SK-N-MC (cell line): ENCODE results near the gene CDKN2AIPNL.
"Not testable (repeated sequence)": the region's sequence is repeated elsewhere in the genome, so short reads cannot be mapped to it uniquely, and the experiment has no call there.

ENCODE experiments used
- DNase-seq: peaks from one replicate; pipeline ENCODE4 v3.0.0-alpha.2; 2011; ENCODE audit warnings: low read depth, low spot score
- H3K27ac ChIP-seq: fragments of 200-600 bp; sonication (generic); 2 replicates; pipeline ENCODE4 v1.5.1; 2016; ENCODE audit warnings: mixed run types
- H3K36me3 ChIP-seq: fragments of 200-600 bp; sonication (generic); 2 replicates; pipeline ENCODE4 v1.6.1; 2017; ENCODE audit warnings: antibody characterized with exemption, low read length, mixed read lengths; ENCODE audit not compliant: insufficient read depth
- H3K4me3 ChIP-seq: fragments of 200-600 bp; sonication (generic); 2 replicates; pipeline ENCODE4 v1.5.1; 2016
- H3K9ac ChIP-seq: fragments of 200-600 bp; sonication (generic); 2 replicates; pipeline ENCODE4 v1.8.0; 2017; ENCODE audit warnings: mixed run types, mixed read lengths; ENCODE audit not compliant: insufficient read length
- H3K9me3 ChIP-seq: fragments of 200-600 bp; sonication (generic); 2 replicates; pipeline ENCODE4 v1.6.1; 2017; ENCODE audit warnings: low read depth, mild to moderate bottlenecking, antibody characterized with exemption, low read length, moderate library complexity, mixed read lengths
- EZH2 ChIP-seq: fragments of 200-600 bp; sonication (generic); IDR thresholded peaks from one replicate; pipeline ENCODE4 v1.6.1; 2017; ENCODE audit warnings: antibody characterized with exemption
- FOXP2 ChIP-seq: optimal IDR thresholded peaks from 2 replicates; pipeline ENCODE3; 2011; ENCODE audit warnings: mild to moderate bottlenecking, moderate library complexity; ENCODE audit not compliant: insufficient read depth; ENCODE audit errors: extremely low read length, control extremely low read depth
- POLR2AphosphoS5 ChIP-seq: IDR thresholded peaks from 2 replicates; pipeline ENCODE4 v1.6.1; 2012; ENCODE audit warnings: mild to moderate bottlenecking, low read depth, low read length, borderline replicate concordance

The CDKN2AIPNL gene

DNA sequence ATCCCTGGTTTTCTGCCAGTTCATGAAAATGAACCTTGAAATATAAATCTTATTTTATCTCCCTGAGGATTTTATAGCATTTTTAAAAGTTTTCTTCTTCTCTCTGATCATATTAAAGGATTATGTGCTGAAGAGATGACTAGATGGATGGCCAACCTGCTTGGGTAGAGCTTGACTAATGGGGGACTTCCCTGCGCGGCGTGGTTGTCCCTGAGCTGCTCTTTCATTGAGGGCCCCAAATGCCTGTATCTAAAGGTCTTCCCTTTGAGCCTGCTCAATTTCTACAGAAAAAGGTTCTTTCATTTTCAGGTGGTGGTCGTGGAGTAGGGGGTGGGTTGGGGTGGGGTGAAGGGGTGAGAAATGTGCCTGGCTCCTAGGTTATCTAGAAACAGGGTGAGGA lies 20.5 kb upstream of the CDKN2AIPNL start:
- H3K9ac ChIP-seq, result no peak overlapping the region
- H3K27ac ChIP-seq, result no peak overlapping the region
- no peak overlapping the region for H3K4me3 ChIP-seq
- no peak for DNase-seq
- TF ChIP-seq FOXP2 (no peak), EZH2 (no peak), POLR2AphosphoS5 (no peak)
- no peaks in the 10 kb centered on the region for H3K36me3 ChIP-seq
- H3K9me3 ChIP-seq, result no peaks in the 10 kb centered on the region

DNA sequence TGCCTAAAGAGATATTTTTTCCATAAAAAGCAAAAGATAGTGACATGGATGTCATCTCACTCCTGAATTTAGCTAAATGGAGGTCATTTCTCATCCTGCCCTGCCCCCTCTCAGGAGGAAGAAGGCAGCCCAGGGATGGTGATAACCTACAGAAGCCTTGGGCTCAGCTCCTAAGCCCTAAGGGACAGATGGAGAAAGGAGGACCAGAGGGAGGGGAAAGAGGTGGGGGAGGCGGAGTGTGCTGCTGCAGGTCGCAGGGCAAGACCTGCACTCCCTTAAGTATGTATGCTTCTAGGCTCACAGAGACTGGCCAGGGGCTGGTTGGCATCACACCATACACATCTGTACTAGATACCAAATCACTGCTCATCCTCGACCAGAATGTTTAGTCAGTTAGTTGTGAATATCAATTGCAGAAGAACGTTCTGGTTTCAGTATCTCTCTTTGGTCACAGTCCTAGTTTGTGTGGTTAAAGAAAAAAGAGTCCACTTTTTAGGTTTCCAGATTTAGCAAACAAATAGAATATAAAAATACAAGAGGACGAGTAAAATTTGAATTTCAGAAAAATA lies 18.4 kb upstream of the CDKN2AIPNL start:
- H3K36me3 ChIP-seq, result no peaks in the 10 kb centered on the region
- no peak overlapping the region for H3K4me3 ChIP-seq
- DNase-seq, result no peak
- H3K27ac ChIP-seq, result no peak overlapping the region
- no peak for TF ChIP-seq FOXP2
- H3K9ac ChIP-seq, result no peak overlapping the region
- H3K9me3 ChIP-seq, result no peaks in the 10 kb centered on the region

DNA sequence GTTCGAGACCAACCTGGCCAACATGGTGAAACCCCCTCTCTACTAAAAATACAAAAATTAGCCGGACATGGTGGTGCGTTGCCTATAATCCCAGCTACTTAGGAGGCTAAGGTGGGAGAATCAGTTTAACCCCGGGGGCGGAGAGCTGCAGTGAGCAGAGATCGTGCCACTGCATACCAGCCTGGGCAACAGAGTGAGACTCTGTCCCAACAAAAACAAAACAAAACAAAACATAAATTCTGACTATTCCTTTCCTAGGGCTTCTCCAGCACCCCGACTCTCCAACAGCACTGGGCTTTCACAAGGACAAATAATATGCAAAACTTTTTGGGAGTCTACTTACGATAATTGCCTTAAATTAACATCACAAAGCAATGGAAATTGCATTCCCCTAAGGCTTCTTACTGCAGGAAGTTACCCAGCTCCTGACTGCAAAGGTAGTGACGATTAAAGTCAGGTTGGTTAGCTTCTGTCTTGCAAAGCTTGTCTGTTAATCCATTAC lies 15.9 kb upstream of the CDKN2AIPNL start:
- Histone ChIP-seq H3K4me3 (peak overlapping the region; percentile 42), H3K9ac (no peak overlapping the region), H3K9me3 (no peaks in the 10 kb centered on the region), H3K27ac (peak overlapping the region; percentile 14; the same call in 1 of the 2 replicates), H3K36me3 (no peaks in the 10 kb centered on the region)
- no peak for TF ChIP-seq FOXP2
- TF ChIP-seq EZH2, result no peak
- TF ChIP-seq POLR2AphosphoS5, result no peak
- DNase-seq, result peak; percentile 32

DNA sequence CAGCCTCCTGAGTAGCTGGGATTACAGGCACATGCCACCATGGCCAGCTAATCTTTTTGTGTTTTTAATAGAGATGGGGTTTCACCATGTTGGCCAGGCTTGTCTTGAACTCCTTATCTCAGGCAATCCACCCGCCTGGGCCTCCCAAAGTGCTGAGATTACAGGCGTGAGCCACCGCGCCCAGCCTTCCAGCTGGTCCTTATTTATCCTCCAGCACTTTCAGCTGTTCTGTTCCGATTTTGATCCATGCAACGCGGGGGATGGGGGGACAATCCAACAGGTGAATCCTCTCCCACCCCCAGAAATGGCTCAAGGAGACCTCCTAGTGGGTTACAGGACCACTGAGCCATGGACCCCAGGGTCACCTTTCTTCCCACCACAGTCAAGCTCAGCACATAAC lies 14.7 kb upstream of the CDKN2AIPNL start:
- no peak for TF ChIP-seq EZH2
- TF ChIP-seq FOXP2, result no peak
- TF ChIP-seq POLR2AphosphoS5, result no peak
- DNase-seq, result no peak
- H3K36me3 ChIP-seq, result no peaks in the 10 kb centered on the region
- no peak overlapping the region for H3K4me3 ChIP-seq
- no peak overlapping the region for H3K9ac ChIP-seq
- H3K27ac ChIP-seq, result no peak overlapping the region
- no peaks in the 10 kb centered on the region for H3K9me3 ChIP-seq

DNA sequence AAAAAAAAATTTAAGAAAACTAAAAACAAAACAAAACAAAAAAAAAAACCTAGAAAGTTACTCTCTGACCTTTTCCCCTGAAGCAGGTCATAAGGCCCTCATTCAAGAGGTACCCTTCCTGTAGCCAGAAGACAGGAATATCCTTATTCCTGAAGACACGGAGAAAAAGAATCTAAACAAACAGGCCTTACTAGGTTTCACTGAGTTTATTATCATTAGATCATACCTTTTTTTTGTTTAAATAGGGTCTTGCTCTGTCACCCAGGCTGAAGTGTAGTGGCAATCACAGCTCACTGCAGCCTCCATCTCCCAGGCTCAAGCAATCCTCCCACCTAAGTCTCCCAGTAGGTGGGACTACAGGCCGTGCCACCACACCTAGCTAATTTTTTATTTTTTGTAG lies 11.7 kb upstream of the CDKN2AIPNL start:
- no peak for DNase-seq
- Histone ChIP-seq H3K9ac (no peak overlapping the region), H3K9me3 (no peaks in the 10 kb centered on the region), H3K4me3 (no peak overlapping the region), H3K36me3 (no peaks in the 10 kb centered on the region), H3K27ac (no peak overlapping the region)
- no peak for TF ChIP-seq POLR2AphosphoS5
- TF ChIP-seq FOXP2, result no peak
- TF ChIP-seq EZH2, result no peak

DNA sequence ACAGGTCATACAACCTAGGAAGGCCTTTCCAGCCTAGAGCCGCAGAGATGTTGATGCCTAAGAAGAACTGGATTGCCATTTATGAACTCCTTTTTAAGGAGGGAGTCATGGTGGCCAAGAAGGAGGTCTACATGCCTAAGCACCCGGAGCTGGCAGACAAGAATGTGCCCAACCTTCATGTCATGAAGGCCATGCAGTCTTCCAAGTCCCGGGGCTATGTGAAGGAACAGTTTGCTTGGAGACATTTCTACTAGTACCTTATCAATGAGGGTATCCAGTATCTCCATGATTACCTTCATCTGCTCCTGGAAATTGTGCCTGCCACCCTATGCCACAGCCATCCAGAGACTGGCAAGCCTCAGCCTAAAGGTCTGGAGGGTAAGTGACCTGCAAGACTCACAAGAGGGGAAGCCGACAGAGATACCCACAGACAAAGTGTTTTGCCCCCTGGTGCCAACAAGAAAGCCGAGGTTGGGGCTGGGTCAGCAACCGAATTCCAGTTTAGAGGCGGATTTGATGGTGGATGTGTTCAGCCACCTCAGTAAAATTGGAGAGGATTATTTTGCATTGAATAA lies 11.2 kb upstream of the CDKN2AIPNL start:
- H3K9me3 ChIP-seq, result no peaks in the 10 kb centered on the region
- TF ChIP-seq EZH2 (no peak), POLR2AphosphoS5 (no peak)
- H3K9ac ChIP-seq, result no peak overlapping the region
- H3K4me3 ChIP-seq, result no peak overlapping the region
- no peak overlapping the region for H3K27ac ChIP-seq
- DNase-seq, result no peak
- H3K36me3 ChIP-seq, result no peaks in the 10 kb centered on the region

DNA sequence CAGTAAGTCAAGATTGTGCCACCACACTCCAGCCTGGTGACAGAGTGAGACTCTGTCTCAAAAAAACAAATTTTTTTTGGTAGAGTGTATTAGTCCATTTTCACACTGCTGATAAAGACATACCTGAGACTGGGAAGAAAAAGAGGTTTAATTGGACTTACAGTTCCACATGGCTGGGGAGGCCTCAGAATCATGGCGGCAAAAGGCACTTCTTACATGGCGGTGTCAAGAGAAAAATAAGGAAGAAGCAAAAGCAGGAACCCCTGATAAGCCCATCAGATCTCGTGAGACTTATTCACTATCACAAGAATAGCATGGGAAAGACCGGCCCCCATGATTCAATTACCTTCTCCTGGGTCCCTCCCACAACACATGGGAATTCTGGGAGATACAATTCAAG lies 9.4 kb upstream of the CDKN2AIPNL start:
- not testable (repeated sequence) for H3K9me3 ChIP-seq, DNase-seq, H3K9ac ChIP-seq, H3K36me3 ChIP-seq, H3K4me3 ChIP-seq, H3K27ac ChIP-seq

DNA sequence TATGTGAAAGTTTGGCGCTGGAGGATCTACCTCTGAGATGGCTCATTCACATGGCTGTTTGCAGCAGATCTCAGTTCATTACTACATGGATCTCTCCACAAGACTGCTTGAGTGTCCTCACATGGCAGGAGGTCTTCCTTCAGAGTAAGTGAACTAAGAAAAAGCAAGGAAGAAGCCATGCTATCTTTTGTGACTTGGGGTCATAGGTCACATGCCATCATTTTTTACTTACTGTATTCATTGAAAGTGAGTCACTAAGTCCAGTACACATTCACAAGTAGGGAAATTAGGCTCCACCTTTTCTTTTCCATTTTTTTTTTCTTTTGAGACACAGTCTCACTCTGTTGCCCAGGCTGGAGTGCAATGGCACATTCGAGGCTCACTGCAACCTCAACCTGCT lies 8.7 kb upstream of the CDKN2AIPNL start:
- TF ChIP-seq POLR2AphosphoS5 (no peak), FOXP2 (no peak), EZH2 (no peak)
- H3K36me3 ChIP-seq, result no peaks in the 10 kb centered on the region

DNA sequence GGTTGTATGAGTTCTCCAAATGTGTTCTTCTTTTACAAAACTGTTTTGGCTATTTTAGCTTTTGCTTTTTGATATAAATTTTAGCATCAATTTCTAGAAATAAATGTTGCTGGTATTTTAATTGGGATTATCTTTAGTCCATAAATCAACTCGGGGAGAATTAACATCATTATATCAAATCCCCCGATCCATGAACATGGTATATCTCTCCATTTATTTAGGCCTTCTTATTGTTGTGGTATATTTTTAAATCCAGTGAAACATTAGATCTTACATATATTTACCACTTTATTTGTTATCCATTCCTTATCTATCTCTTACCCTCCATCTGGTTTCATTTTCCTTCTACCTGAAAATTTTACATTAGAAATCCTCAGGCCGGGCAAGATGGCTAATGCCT lies 7.3 kb upstream of the CDKN2AIPNL start:
- H3K4me3 ChIP-seq, result no peak overlapping the region
- H3K9me3 ChIP-seq, result no peaks in the 10 kb centered on the region
- no peak overlapping the region for H3K27ac ChIP-seq
- DNase-seq, result no peak
- no peak for TF ChIP-seq FOXP2
- TF ChIP-seq EZH2, result no peak
- no peak for TF ChIP-seq POLR2AphosphoS5
- H3K9ac ChIP-seq, result no peak overlapping the region
- H3K36me3 ChIP-seq, result no peaks in the 10 kb centered on the region

More for the DNA sequence above, 8.7 kb upstream of the CDKN2AIPNL start:
- Histone ChIP-seq H3K9ac (no peak overlapping the region), H3K4me3 (no peak overlapping the region), H3K27ac (no peak overlapping the region), H3K9me3 (no peaks in the 10 kb centered on the region)
- no peak for DNase-seq
